ENCODE data around the gene CASP14.
"Not testable (repeated sequence)": the region's sequence is repeated elsewhere in the genome, so short reads cannot be mapped to it uniquely, and the experiment has no call there.

Gene CASP14, protein sequence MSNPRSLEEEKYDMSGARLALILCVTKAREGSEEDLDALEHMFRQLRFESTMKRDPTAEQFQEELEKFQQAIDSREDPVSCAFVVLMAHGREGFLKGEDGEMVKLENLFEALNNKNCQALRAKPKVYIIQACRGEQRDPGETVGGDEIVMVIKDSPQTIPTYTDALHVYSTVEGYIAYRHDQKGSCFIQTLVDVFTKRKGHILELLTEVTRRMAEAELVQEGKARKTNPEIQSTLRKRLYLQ

DNA sequence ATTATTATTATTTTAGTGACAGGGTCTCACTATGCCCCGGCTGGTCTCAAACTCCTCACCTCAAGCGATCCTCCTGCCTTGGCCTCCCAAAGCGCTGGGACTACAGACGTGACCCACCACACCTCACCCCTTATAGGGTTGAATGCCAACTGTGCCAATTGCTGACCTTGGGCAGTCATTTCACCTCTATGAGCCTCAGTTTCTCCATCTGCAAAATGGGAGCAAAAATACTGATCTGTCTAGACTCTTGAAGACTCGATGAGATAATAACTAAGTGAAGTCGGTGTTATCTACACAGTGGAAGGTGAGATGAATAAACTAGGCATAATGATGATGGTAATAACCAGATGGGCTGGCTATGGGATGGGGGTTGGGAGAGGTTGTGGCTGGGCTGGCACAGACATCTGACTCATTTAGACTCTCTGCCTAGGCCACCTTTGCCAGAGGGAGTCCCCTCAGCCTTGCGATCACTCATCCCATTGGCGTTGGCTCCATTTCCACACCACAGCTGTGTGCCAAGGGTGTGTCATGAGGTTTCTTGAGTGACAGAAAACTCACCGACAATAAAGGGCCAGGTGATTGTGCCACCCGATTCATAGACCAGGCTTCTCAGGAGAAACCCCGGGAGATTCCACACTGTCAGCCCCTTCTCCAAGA, at the start of gene CASP14:
TSS of gene CASP14 (plus strand) at position 596 of the 657 bp plus-strand sequence. CDS start 2,772 bp downstream, outside the sequence.
- no peak within 1 kb of the TSS for H3K4me3 ChIP-seq
- no peaks in the 10 kb centered on the region for H3K4me1 ChIP-seq
- 0 out of 2 replicates have a peak, but pooled peaks cover 4% of the 10 kb centered on the region for H3K27me3 ChIP-seq (ENCODE audit: low read depth)
- no peak for DNase-seq (ENCODE audit: low spot score in 2 of 2)
- H3K9me3 ChIP-seq: no peaks in the 10 kb centered on the region; the same call in 1 of the 2 replicates
- in situ Hi-C loops (cut with MboI; ENCODE audit: low sequenced_read_pairs): no loop called here
- H3K36me3 ChIP-seq (replicated peaks): no peaks in the 10 kb centered on the region

- DNase-seq (ENCODE audit: low spot score in 2 of 2): no peak
- Histone ChIP-seq H3K36me3 (replicated peaks) (no peaks in the 10 kb centered on the region), H3K9me3 (no peaks in the 10 kb centered on the region), H3K4me3 (no peak overlapping the region), H3K4me1 (no peaks in the 10 kb centered on the region), H3K27me3 (ENCODE audit: low read depth) (no peaks in the 10 kb centered on the region)
- in situ Hi-C loops (cut with MboI; ENCODE audit: low sequenced_read_pairs): no loop called here
Observed at GRCh38 chr19:15008308-15008707, 41.0 kb upstream of the CASP14 start.

DNA sequence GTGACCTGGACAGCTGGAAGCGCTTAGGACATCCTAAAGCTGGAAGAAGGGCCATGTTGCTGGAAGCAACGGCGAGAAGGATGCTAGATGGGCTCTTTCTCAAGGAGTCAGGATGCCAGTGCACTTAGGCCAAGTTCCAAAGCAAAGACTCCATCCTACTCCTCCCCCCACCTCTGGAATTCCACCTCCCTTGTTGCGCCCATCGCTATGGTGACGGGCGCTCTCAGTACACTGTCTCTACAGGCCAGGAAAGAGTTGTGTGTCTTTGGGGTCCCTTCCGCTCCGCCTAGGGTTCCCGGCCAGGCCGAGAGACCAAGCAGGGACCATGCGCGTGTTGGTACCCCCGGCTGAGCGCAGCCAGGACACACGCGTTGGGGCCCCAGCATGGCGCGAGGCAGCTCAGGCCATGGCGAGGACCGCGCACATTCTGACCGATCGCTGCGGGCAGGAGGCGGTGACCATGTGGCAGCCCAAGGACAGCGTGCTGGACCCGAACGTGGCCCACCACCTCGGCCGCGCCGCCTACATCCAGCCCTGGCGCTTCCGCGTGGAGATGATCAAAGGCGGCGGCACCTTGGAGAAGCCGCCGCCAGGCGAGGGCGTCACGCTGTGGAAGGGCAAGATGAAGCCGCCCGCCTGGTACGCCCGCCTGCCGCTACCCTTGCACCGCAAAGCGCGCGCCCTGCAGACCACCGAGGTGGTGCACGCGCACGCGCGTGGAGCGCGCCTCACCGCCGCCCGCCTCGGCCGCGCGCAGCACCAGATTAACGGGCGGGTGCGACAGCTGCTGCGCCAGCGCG, 38.6 kb upstream of the CASP14 start:
- Histone ChIP-seq H3K4me3 (no peak overlapping the region), H3K27me3 (ENCODE audit: low read depth) (no peaks in the 10 kb centered on the region), H3K9me3 (no peaks in the 10 kb centered on the region), H3K4me1 (no peaks in the 10 kb centered on the region), H3K36me3 (replicated peaks) (no peaks in the 10 kb centered on the region)
- in situ Hi-C loops (cut with MboI; ENCODE audit: low sequenced_read_pairs): no loop called here
- no peak for DNase-seq (ENCODE audit: low spot score in 2 of 2)

DNA sequence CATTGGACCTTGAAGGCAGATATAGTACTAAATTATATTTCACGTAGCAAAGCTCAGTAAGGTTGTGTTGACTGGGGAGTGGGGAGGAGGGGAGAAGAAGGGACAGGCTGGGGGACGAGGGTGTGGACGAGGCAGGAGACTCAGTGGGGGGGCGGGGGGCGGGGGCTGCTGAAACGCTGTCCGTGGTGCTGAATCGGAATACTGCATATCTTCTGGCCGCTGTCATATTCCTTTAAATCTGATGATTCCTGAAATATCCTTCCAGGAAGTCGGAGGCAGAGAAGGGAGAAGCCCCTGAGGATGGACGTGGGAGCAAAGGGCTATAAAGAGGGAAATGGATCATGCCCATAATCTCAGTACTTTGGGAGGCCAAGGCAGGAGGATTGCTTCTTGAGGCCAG, 34.7 kb upstream of the CASP14 start:
- in situ Hi-C loops (cut with MboI; ENCODE audit: low sequenced_read_pairs): no loop called here
- no peak overlapping the region for H3K4me3 ChIP-seq
- H3K4me1 ChIP-seq: no peaks in the 10 kb centered on the region
- H3K27me3 ChIP-seq (ENCODE audit: low read depth): no peaks in the 10 kb centered on the region
- H3K36me3 ChIP-seq (replicated peaks): no peaks in the 10 kb centered on the region
- peak in 1 of 2 experiments; percentile 16 for DNase-seq (ENCODE audit: low spot score in 2 of 2)
- no peaks in the 10 kb centered on the region for H3K9me3 ChIP-seq

GRCh38 chr19:15015946-15016542, 33.2 kb upstream of the CASP14 start:
- peak in 1 of 2 experiments; percentile 61 for DNase-seq (ENCODE audit: low spot score in 2 of 2)
- no peaks in the 10 kb centered on the region for H3K36me3 ChIP-seq (replicated peaks)
- H3K9me3 ChIP-seq: no peaks in the 10 kb centered on the region
- no peaks in the 10 kb centered on the region for H3K4me1 ChIP-seq
- H3K4me3 ChIP-seq: no peak overlapping the region
- no peaks in the 10 kb centered on the region for H3K27me3 ChIP-seq (ENCODE audit: low read depth)
- in situ Hi-C loops (cut with MboI; ENCODE audit: low sequenced_read_pairs): no loop called here

DNA sequence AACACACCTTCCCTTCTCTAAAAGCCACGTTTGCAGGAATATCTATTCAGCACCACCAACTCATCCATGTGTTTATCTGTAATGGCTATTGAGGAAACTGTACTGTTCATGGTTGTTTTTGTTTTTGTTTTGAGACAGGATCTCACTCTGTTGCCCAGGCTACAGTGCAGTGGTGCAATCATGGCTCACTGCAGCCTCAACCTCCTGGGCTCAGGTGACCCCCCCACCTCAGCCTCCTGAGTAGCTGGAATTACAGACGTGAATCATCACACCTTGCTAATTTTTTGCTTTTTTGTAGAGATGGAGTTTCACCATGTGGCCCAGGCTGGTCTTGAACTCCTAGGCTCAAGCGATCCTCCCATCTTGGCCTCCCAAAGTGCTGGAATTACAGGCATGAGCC, 30.4 kb upstream of the CASP14 start:
- DNase-seq (ENCODE audit: low spot score in 2 of 2); H3K27me3 ChIP-seq (ENCODE audit: low read depth); H3K4me3 ChIP-seq; in situ Hi-C loops (cut with MboI; ENCODE audit: low sequenced_read_pairs); H3K36me3 ChIP-seq (replicated peaks); H3K4me1 ChIP-seq; H3K9me3 ChIP-seq: not testable (repeated sequence)

DNA sequence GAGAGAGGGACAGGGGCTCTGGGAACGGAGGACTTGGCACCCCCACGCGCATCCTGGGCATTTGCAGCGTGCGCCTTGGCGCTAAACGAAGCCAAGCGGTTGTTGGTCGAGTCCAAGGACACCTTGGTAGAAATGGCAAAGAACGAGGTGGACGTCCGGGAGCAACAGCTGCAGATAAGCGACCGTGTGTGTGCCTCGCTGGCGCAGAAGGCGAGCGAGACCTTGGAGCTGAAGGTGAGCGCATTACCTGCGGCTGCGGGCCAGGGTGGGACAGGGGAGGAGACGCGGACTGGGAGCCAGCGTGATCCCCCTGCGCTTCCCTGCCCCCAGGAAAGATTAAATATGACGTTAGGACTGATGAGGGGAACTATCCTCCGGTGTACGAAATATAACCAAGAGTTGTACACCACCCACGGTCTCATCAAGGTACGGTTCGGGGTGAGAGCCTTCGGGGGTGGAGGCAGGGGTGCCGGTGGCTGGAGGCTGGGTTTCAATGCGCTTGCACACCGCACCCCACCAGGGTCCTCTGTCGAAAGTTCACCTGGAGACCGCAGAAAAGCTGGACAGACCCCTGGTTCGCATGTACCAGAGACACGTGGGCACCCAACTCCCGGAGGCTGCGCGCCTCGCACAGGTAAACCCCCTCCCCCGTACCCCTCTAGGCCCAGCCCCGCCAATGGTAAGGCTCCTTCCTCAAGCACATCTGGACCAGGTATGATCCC, 27.8 kb upstream of the CASP14 start:
- Histone ChIP-seq H3K9me3 (no peaks in the 10 kb centered on the region), H3K4me1 (no peaks in the 10 kb centered on the region), H3K27me3 (ENCODE audit: low read depth) (no peaks in the 10 kb centered on the region), H3K4me3 (no peak overlapping the region), H3K36me3 (replicated peaks) (no peaks in the 10 kb centered on the region)
- in situ Hi-C loops (cut with MboI; ENCODE audit: low sequenced_read_pairs): no loop called here
- DNase-seq (ENCODE audit: low spot score in 2 of 2): no peak

DNA sequence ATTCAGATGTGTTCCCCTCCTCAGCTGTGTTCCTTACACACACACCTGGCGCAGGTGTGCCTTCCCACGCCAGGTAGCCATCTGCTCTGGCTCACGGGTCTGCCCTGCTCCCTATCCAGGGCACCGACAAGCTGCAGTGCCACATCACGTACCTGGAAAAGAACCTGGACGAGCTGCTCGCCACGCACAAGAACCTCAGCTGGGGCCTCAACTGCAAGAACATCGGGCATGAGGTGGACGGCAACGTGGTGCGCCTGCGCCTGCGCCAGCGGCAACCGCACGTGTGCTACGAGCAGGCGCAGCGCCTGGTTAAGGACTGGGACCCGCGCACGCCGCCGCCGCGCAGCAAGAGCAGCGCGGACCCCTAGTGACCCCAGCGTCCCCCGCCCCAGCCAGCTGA, 26.5 kb upstream of the CASP14 start:
- no peaks in the 10 kb centered on the region for H3K9me3 ChIP-seq
- H3K27me3 ChIP-seq (ENCODE audit: low read depth): no peaks in the 10 kb centered on the region
- no peak overlapping the region for H3K4me3 ChIP-seq
- H3K36me3 ChIP-seq (replicated peaks): no peaks in the 10 kb centered on the region
- no peak for DNase-seq (ENCODE audit: low spot score in 2 of 2)
- no peaks in the 10 kb centered on the region for H3K4me1 ChIP-seq
- in situ Hi-C loops (cut with MboI; ENCODE audit: low sequenced_read_pairs): no loop called here

GRCh38 chr19:15025217-15025616, 24.1 kb upstream of the CASP14 start:
- in situ Hi-C loops (cut with MboI; ENCODE audit: low sequenced_read_pairs): no loop called here
- H3K27me3 ChIP-seq (ENCODE audit: low read depth): no peaks in the 10 kb centered on the region
- no peaks in the 10 kb centered on the region for H3K4me1 ChIP-seq
- DNase-seq (ENCODE audit: low spot score in 2 of 2): peak in 1 of 2 experiments; percentile 17
- no peak overlapping the region for H3K4me3 ChIP-seq
- no peaks in the 10 kb centered on the region for H3K9me3 ChIP-seq
- no peaks in the 10 kb centered on the region for H3K36me3 ChIP-seq (replicated peaks)

- no peak for DNase-seq (ENCODE audit: low spot score in 2 of 2)
- Histone ChIP-seq H3K4me1 (no peaks in the 10 kb centered on the region), H3K9me3 (no peaks in the 10 kb centered on the region), H3K27me3 (ENCODE audit: low read depth) (no peaks in the 10 kb centered on the region), H3K4me3 (no peak overlapping the region), H3K36me3 (replicated peaks) (no peaks in the 10 kb centered on the region)
- in situ Hi-C loops (cut with MboI; ENCODE audit: low sequenced_read_pairs): no loop called here
Observed at GRCh38 chr19:15028490-15028889, 20.8 kb upstream of the CASP14 start.

GRCh38 chr19:15031675-15032074, 17.6 kb upstream of the CASP14 start:
- Histone ChIP-seq H3K4me1 (no peaks in the 10 kb centered on the region), H3K9me3 (no peaks in the 10 kb centered on the region), H3K36me3 (replicated peaks) (no peaks in the 10 kb centered on the region), H3K4me3 (no peak overlapping the region), H3K27me3 (ENCODE audit: low read depth) (no peaks in the 10 kb centered on the region)
- no peak for DNase-seq (ENCODE audit: low spot score in 2 of 2)
- in situ Hi-C loops (cut with MboI; ENCODE audit: low sequenced_read_pairs): no loop called here

- DNase-seq (ENCODE audit: low spot score in 2 of 2): no peak
- H3K4me3 ChIP-seq: no peak overlapping the region
- no peaks in the 10 kb centered on the region for H3K4me1 ChIP-seq
- H3K36me3 ChIP-seq (replicated peaks): no peaks in the 10 kb centered on the region
- no peaks in the 10 kb centered on the region for H3K9me3 ChIP-seq
- in situ Hi-C loops (cut with MboI; ENCODE audit: low sequenced_read_pairs): no loop called here
- H3K27me3 ChIP-seq (ENCODE audit: low read depth): 0 out of 2 replicates have a peak, but pooled peaks cover 3% of the 10 kb centered on the region
Observed at GRCh38 chr19:15035795-15036311, 13.4 kb upstream of the CASP14 start.

GRCh38 chr19:15037586-15037985, 11.7 kb upstream of the CASP14 start:
- Histone ChIP-seq H3K27me3 (ENCODE audit: low read depth) (0 out of 2 replicates have a peak, but pooled peaks cover 3% of the 10 kb centered on the region), H3K36me3 (replicated peaks) (no peaks in the 10 kb centered on the region), H3K4me3 (no peak overlapping the region), H3K9me3 (no peaks in the 10 kb centered on the region), H3K4me1 (no peaks in the 10 kb centered on the region)
- in situ Hi-C loops (cut with MboI; ENCODE audit: low sequenced_read_pairs): no loop called here
- no peak for DNase-seq (ENCODE audit: low spot score in 2 of 2)
